ENCODE results near the gene CPA5.

Gene CPA5

GRCh38 chr7:130388671-130389070, 44.1 kb downstream of the CPA5 start:
- no peak for TF ChIP-seq CTCF (IDR thresholded peaks at IDR 0.05; ENCODE audit: control insufficient read depth, extremely low read depth, insufficient read depth)
- H3K4me3 ChIP-seq (ENCODE audit: low read depth, low read length): no peak overlapping the region
- DNase-seq (ENCODE audit: low read depth): no peak

GRCh38 chr7:130390486-130390885, 45.9 kb downstream of the CPA5 start:
- H3K4me3 ChIP-seq (ENCODE audit: low read depth, low read length): no peak overlapping the region
- no peak for DNase-seq (ENCODE audit: low read depth)
- TF ChIP-seq CTCF (IDR thresholded peaks at IDR 0.05; ENCODE audit: control insufficient read depth, extremely low read depth, insufficient read depth): no peak

GRCh38 chr7:130393101-130393561, 48.5 kb downstream of the CPA5 start:
- no peak overlapping the region for H3K4me3 ChIP-seq (ENCODE audit: low read depth, low read length)
- DNase-seq (ENCODE audit: low read depth): no peak
- no peak for TF ChIP-seq CTCF (IDR thresholded peaks at IDR 0.05; ENCODE audit: control insufficient read depth, extremely low read depth, insufficient read depth)

- TF ChIP-seq CTCF (IDR thresholded peaks at IDR 0.05; ENCODE audit: control insufficient read depth, extremely low read depth, insufficient read depth): no peak
- no peak for DNase-seq (ENCODE audit: low read depth)
- H3K4me3 ChIP-seq (ENCODE audit: low read depth, low read length): no peak overlapping the region
Observed at GRCh38 chr7:130393841-130394411, 49.3 kb downstream of the CPA5 start.

GRCh38 chr7:130394421-130395195, 50.0 kb downstream of the CPA5 start:
- no peak overlapping the region for H3K4me3 ChIP-seq (ENCODE audit: low read depth, low read length)
- TF ChIP-seq CTCF (IDR thresholded peaks at IDR 0.05; ENCODE audit: control insufficient read depth, extremely low read depth, insufficient read depth): no peak
- DNase-seq (ENCODE audit: low read depth): no peak

- TF ChIP-seq CTCF (IDR thresholded peaks at IDR 0.05; ENCODE audit: control insufficient read depth, extremely low read depth, insufficient read depth): no peak
Observed at GRCh38 chr7:130395421-130395820, 50.8 kb downstream of the CPA5 start.

More at GRCh38 chr7:130395421-130395820, 50.8 kb downstream of the CPA5 start:
- no peak for DNase-seq (ENCODE audit: low read depth)
- no peak overlapping the region for H3K4me3 ChIP-seq (ENCODE audit: low read depth, low read length)
